Spleen (tissue), 11 donors: ENCODE measurements around the gene TNFAIP8. TPM values are rescaled to one million over a fixed set of nuclear protein-coding genes. Genes with fewer than 3 reads are reported as not detected.

Source experiments
- DNase-seq: peaks from one replicate; pipeline ENCODE4 v3.0.0-alpha.2; 2020
- H3K27ac ChIP-seq, 8 donors: fragments of 200-600 bp; sonication (generic) in 7 of 8; 1 replicate in 4 of 8; 2 replicates in 4 of 8; pipeline versions ENCODE4 v1.5.0 to v1.8.0; 2016 to 2021; ENCODE audit warnings: inconsistent platforms in 4 of 8, mild to moderate bottlenecking in 4 of 8, moderate library complexity in 1 of 8
- H3K27me3 ChIP-seq, 7 donors: fragments of 200-600 bp; sonication (generic) in 6 of 7; replicated peaks in 1 of 7; 1 replicate in 4 of 7; 2 replicates in 3 of 7; pipeline versions ENCODE4 v1.5.0 to v1.8.0; 2016 to 2021; ENCODE audit warnings: inconsistent platforms in 3 of 7, mild to moderate bottlenecking in 1 of 7
- H3K36me3 ChIP-seq, 6 donors: fragments of 200-600 bp; sonication (generic) in 5 of 6; 1 replicate in 4 of 6; 2 replicates in 2 of 6; pipeline versions ENCODE4 v1.5.0 to v1.8.0; 2016 to 2021; ENCODE audit warnings: inconsistent platforms in 2 of 6
- H3K4me1 ChIP-seq, 6 donors: fragments of 200-600 bp; sonication (generic) in 5 of 6; 1 replicate in 3 of 6; 2 replicates in 3 of 6; pipeline versions ENCODE4 v1.5.0 to v1.8.0; 2016 to 2021; ENCODE audit warnings: inconsistent platforms in 3 of 6
- H3K4me3 ChIP-seq, 8 donors: fragments of 200-600 bp; sonication (generic) in 7 of 8; 1 replicate in 4 of 8; 2 replicates in 4 of 8; pipeline versions ENCODE4 v1.5.0 to v1.8.0; 2016 to 2021; ENCODE audit warnings: inconsistent platforms in 4 of 8, mild to moderate bottlenecking in 4 of 8, moderate library complexity in 2 of 8
- H3K9me3 ChIP-seq, 8 donors: fragments of 200-600 bp; sonication (generic) in 7 of 8; 1 replicate in 4 of 8; 2 replicates in 4 of 8; pipeline versions ENCODE4 v1.5.0 to v1.8.0; 2016 to 2021; ENCODE audit warnings: inconsistent platforms in 4 of 8
- POLR2A ChIP-seq, 3 donors: fragments of 450-650 bp; IDR thresholded peaks; one replicate each; pipeline ENCODE4 v1.5.1; 2017; ENCODE audit warnings: antibody characterized with exemption in 3 of 3, mild to moderate bottlenecking in 1 of 3
- POLR2AphosphoS5 ChIP-seq, 3 donors: sonication (generic); formaldehyde crosslinking; IDR thresholded peaks; one replicate each; pipeline ENCODE4 v1.5.1; 2017; ENCODE audit warnings: antibody characterized with exemption in 3 of 3
- WGBS, 5 donors: extraction: QIAGEN DNeasy Blood & Tissue Kit in 3 of 5; methylation state at CpG; one replicate each; pipeline versions ENCODE4 v1.1.5 to v1.1.7; 2013 to 2018; 5-methylcytosine and 5-hydroxymethylcytosine counted together
- intact Hi-C: fragments of 100-400 bp; cut with DNase I; formaldehyde crosslinking; loops from one replicate; pipeline ENCODE4 v1.15.0; 2023; ENCODE audit warnings: low total_unique reads
- polyA plus RNA-seq, 3 donors: library from polyadenylated mRNA; stranded (reverse); fragments of 200-250 nt; gene quantifications; one replicate each; pipeline ENCODE4 v1.2.1, GENCODE V29; 2013
- total RNA-seq, 7 donors: library from RNA; depleted of rRNA in 3 of 7; stranded (reverse); fragments of >200 nt in 3 of 7; fragmentation: NEBNext Ultra II Directional in 4 of 7; extraction: Animal tissue kit (Norgen Biotek cat#: 25700) in 4 of 7; gene quantifications; one replicate each; pipeline versions ENCODE4 v1.1.0 to v1.2.1, GENCODE V29; 2016 to 2021
- TF ChIP-seq, protein P1 (sequence below), 11 experiments: fragments of 200-600 bp in 7 of 11; fragments of 450-650 bp in 4 of 11; sonication (generic) in 4 of 11; IDR thresholded peaks in 8 of 11; conservative IDR thresholded peaks in 3 of 11; 1 replicate in 7 of 11; 2 replicates in 4 of 11; pipeline versions ENCODE4 v1.4.0 to v1.8.0; 2016 to 2021; ENCODE audit warnings: antibody characterized with exemption in 11 of 11, inconsistent platforms in 4 of 11, mild to moderate bottlenecking in 1 of 11
- donor health status: healthy with polysubstance abuse.
- donor health status: DM: no; HTN: no; CAD: no; lungs with moderate emphysema.
- donor health status: DM: no; HTN: no; CAD: no.
- donor health status: Bipolar disorder and iron deficiency.
- donor health status: healthy.
- donor health status: DM: no; HTN: no; CAD: no.
- donor health status: DM: yes; HTN: yes; CAD: no.

Gene TNFAIP8
- total and polyA plus RNA-seq, 10 donors, result 71.1 to 123 (median 101) TPM

DNA sequence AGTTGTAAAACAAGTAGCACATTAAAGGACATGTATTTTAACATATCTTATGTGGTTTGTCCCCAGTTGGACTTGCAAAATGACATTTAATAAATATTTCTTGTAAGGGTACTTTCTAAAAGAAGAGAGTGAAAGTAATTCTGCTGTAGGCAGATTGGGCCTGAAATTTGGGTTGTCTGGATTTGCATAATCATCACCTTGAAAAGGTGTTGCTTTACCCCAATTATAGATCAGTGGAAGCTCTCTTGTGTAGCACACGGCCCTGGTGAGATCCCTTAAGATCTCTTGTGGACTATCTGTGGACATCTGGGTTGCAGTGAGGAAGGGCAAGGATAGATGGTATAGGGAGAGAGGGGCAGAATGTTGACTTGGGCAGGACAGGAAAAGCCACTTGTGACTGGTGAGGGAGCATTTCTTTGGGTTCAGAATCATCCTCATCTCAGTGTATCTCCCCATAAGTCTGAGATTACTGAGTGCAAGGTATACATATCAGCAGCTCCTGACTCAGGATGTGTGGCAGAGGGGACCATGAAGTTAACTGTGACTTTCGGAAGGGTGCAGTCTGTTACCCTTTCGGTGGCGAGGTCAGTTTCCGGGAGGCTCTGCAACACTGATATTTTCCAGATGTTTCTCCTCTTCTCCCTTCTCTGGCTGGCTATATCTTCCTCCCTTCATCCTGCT is 2.0 kb upstream of the TNFAIP8 start:
- WGBS, 5 donors, result 43 to 63% (median 61%) methylated on average over 5 of the region's 5 CpGs

DNA sequence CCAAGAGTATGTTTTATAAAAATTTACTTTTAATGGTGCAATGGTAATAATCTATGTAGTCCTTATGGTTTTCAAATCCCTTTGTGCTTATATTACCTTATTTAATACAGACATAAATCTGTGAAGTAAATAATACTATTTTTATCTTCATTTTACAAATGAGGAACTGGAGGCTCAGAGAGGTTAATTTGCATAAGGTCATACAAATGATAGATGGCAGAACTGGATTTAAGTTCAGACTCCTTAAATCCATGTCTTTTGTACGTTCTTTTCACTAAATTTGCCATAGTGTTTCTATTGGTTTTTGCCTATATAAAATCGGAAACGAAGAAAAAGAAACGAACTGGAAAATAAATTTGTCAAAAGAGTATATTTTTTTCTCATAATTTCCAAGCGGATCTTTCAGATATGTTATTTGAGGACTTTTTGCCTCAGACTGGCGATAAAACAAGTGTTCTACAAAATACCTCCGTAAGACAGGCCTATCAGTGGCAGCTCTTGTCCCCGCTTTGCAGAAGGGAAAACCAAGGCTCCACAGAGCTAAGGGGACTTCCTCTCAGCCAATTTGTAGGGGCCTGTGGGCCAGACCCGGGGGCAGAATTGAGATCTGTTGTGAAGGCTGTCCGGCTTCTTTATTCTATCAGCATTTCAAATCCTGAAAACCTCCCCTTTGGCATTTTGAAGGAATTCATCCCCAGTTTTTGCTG is 1.1 kb upstream of the TNFAIP8 start:
- H3K4me3 ChIP-seq, result peak overlapping the region in 7 of 8 donors; percentile 50 to 86 (median 62)

More for the DNA sequence above, 2.0 kb upstream of the TNFAIP8 start:
- H3K27ac ChIP-seq, result peak overlapping the region; percentile 1 to 93 (median 88)
- peaks cover 23 to 97% (median 64%) of the 10 kb centered on the region in 6 donors for H3K4me1 ChIP-seq
- no peak for TF ChIP-seq POLR2A (IDR thresholded peaks at IDR 0.05)
- TF ChIP-seq POLR2AphosphoS5 (IDR thresholded peaks at IDR 0.05), result peak in 1 of 3 donors; percentile 74
- no peaks in the 10 kb centered on the region for H3K27me3 ChIP-seq
- H3K36me3 ChIP-seq, result no peaks in the 10 kb centered on the region
- peak overlapping the region in 3 of 8 donors; percentile 4 to 86 (median 6) for H3K4me3 ChIP-seq
- intact Hi-C loops, result no loop called here
- no peaks in the 10 kb centered on the region for H3K9me3 ChIP-seq
- no peak for DNase-seq

DNA sequence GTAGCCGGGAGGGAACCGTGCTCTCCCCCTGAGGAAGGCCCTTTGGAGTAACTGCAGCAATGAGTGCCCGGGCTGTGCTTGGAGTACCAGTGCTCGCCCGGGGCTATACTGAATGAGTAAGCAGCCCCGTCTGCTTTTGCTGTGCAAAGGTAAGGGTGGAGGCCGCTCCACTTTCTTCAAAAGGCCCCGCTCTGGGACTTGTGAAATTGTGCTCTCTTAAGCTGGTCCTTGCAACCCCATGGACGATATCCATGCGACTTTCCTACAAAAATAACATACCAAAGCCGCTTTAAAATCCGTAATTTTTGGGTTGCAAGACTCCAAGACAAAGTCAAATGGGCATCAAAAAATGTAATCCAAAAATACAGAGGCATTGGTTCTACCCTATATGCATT is 578 bp upstream of the TNFAIP8 start:
- Histone ChIP-seq H3K27me3 (no peaks in the 10 kb centered on the region), H3K9me3 (no peaks in the 10 kb centered on the region), H3K4me1 (peaks cover 36 to 97% (median 70%) of the 10 kb centered on the region in 6 donors), H3K4me3 (peak overlapping the region; percentile 41 to 86 (median 60)), H3K36me3 (no peaks in the 10 kb centered on the region), H3K27ac (peak overlapping the region; percentile 1 to 93 (median 89))
- WGBS, 5 donors, result 55 to 73% (median 63%) methylated on average over 12 of the region's 12 CpGs
- peak; percentile 79 for DNase-seq
- no peak for TF ChIP-seq POLR2A (IDR thresholded peaks at IDR 0.05)
- TF ChIP-seq POLR2AphosphoS5 (IDR thresholded peaks at IDR 0.05), result no peak
- TF ChIP-seq, protein P1, sequence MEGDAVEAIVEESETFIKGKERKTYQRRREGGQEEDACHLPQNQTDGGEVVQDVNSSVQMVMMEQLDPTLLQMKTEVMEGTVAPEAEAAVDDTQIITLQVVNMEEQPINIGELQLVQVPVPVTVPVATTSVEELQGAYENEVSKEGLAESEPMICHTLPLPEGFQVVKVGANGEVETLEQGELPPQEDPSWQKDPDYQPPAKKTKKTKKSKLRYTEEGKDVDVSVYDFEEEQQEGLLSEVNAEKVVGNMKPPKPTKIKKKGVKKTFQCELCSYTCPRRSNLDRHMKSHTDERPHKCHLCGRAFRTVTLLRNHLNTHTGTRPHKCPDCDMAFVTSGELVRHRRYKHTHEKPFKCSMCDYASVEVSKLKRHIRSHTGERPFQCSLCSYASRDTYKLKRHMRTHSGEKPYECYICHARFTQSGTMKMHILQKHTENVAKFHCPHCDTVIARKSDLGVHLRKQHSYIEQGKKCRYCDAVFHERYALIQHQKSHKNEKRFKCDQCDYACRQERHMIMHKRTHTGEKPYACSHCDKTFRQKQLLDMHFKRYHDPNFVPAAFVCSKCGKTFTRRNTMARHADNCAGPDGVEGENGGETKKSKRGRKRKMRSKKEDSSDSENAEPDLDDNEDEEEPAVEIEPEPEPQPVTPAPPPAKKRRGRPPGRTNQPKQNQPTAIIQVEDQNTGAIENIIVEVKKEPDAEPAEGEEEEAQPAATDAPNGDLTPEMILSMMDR (IDR thresholded peaks at IDR 0.05 in 8 of 11, conservative IDR thresholded peaks at IDR 0.05 in 3 of 11), result no peak
- intact Hi-C loops, result no loop called here

More for the DNA sequence above, 1.1 kb upstream of the TNFAIP8 start:
- WGBS, 5 donors, result 67 to 78% (median 77%) methylated on average over 10 of the region's 10 CpGs
- Histone ChIP-seq H3K36me3 (no peaks in the 10 kb centered on the region), H3K4me1 (peaks cover 32 to 97% (median 65%) of the 10 kb centered on the region in 6 donors), H3K9me3 (no peaks in the 10 kb centered on the region), H3K27me3 (no peaks in the 10 kb centered on the region), H3K27ac (peak overlapping the region; percentile 1 to 93 (median 89))
- intact Hi-C loops, result no loop called here
- DNase-seq, result no peak
- TF ChIP-seq, protein P1 (IDR thresholded peaks at IDR 0.05 in 8 of 11, conservative IDR thresholded peaks at IDR 0.05 in 3 of 11), result no peak
- no peak for TF ChIP-seq POLR2AphosphoS5 (IDR thresholded peaks at IDR 0.05)
- TF ChIP-seq POLR2A (IDR thresholded peaks at IDR 0.05), result no peak

DNA sequence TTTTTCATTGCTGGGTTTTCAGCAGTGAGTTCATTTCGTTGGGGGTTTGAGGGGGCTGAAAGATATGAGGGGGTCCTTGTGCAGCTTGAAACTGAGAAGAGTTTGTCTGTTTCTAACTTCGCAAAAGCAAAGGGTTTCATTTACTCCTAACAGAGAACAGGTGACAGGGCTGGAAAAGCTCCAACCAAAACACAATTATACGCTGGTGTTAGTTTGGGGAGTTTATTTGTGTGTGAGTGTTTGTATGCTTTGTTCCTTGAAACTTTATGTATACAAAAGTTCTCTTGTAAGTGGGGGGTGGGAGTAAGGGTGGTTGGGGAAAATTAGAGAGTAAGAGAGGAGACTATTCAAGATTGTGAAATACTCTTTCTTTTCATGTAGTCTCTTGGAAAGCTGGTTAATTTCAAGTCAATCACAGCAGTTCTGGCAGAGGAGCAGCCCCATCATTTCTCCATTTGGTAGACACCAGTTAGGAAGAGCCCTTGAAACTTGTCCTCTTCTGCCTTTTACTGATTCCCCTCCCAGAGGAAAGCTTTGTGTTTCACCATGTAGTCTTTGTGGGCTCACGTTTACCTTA is 881 bp downstream of the TNFAIP8 start:
- Histone ChIP-seq H3K36me3 (no peaks in the 10 kb centered on the region), H3K9me3 (no peaks in the 10 kb centered on the region), H3K27ac (peak overlapping the region; percentile 69 to 93 (median 89)), H3K4me1 (peaks cover 50 to 100% (median 85%) of the 10 kb centered on the region in 6 donors), H3K4me3 (peak overlapping the region; percentile 30 to 86 (median 60)), H3K27me3 (no peaks in the 10 kb centered on the region)
- TF ChIP-seq, protein P1 (IDR thresholded peaks at IDR 0.05 in 8 of 11, conservative IDR thresholded peaks at IDR 0.05 in 3 of 11), result no peak
- no peak for TF ChIP-seq POLR2A (IDR thresholded peaks at IDR 0.05)
- TF ChIP-seq POLR2AphosphoS5 (IDR thresholded peaks at IDR 0.05), result no peak
- intact Hi-C loops, result no loop called here
- 23 to 28% (median 25%) methylated on average over 4 of the region's 4 CpGs for WGBS, 5 donors
- no peak for DNase-seq
